GM23338 (cell line): ENCODE data around the gene TNS3. TPM values are rescaled to one million over a fixed set of nuclear protein-coding genes. Genes with fewer than 3 reads are reported as not detected.

Experiments
- ATAC-seq: fragments of 200-7000 bp; cut with Tn5 transposase; 3 replicates; pipeline ENCODE4 v1.9.1; 2020
- DNase-seq: peaks from one replicate; pipeline ENCODE4 v3.0.0-alpha.2; 2015; ENCODE audit warnings: low spot score
- H2AFZ ChIP-seq: fragments of 200-600 bp; sonication (generic); 2 replicates; pipeline ENCODE4 v1.8.0; 2016; ENCODE audit warnings: antibody characterized with exemption, mild to moderate bottlenecking, moderate library complexity
- H3F3A ChIP-seq: fragments of 200-600 bp; sonication (generic); replicated peaks from 2 replicates; pipeline ENCODE4 v1.8.0; 2017; ENCODE audit warnings: antibody characterized with exemption, mixed run types, low read depth
- H3K27ac ChIP-seq: fragments of 200-600 bp; sonication (generic); 2 replicates; pipeline ENCODE4 v1.6.1; 2016; ENCODE audit warnings: low read depth
- H3K27me3 ChIP-seq: fragments of 200-600 bp; sonication (generic); 2 replicates; pipeline ENCODE4 v1.8.0; 2016; ENCODE audit warnings: mild to moderate bottlenecking, mixed run types, moderate library complexity; ENCODE audit not compliant: insufficient read depth
- H3K36me3 ChIP-seq: fragments of 200-600 bp; sonication (generic); 2 replicates; pipeline ENCODE4 v1.8.0; 2016; ENCODE audit warnings: mild to moderate bottlenecking; ENCODE audit not compliant: insufficient read depth
- H3K4me1 ChIP-seq: fragments of 200-600 bp; sonication (generic); 2 replicates; pipeline ENCODE4 v1.8.0; 2016; ENCODE audit warnings: mild to moderate bottlenecking, moderate library complexity; ENCODE audit not compliant: insufficient read depth
- H3K4me2 ChIP-seq: fragments of 200-600 bp; sonication (generic); 2 replicates; pipeline ENCODE4 v1.7.1; 2017; ENCODE audit warnings: mixed run types
- H3K4me3 ChIP-seq: fragments of 200-600 bp; sonication (generic); 2 replicates; pipeline ENCODE4 v1.6.1; 2016; ENCODE audit warnings: mixed run types
- H3K79me2 ChIP-seq: fragments of 200-600 bp; sonication (generic); replicated peaks from 2 replicates; pipeline ENCODE4 v1.8.0; 2017; ENCODE audit warnings: mild to moderate bottlenecking; ENCODE audit not compliant: insufficient read depth
- H3K9me2 ChIP-seq: fragments of 200-600 bp; sonication (generic); 2 replicates; pipeline ENCODE4 v1.8.0; 2017; ENCODE audit not compliant: insufficient read depth
- H4K20me1 ChIP-seq: fragments of 200-600 bp; sonication (generic); replicated peaks from 2 replicates; pipeline ENCODE4 v1.8.0; 2017; ENCODE audit warnings: mild to moderate bottlenecking; ENCODE audit not compliant: insufficient read depth
- H3K27ac Mint-ChIP-seq: 2 replicates; pipeline ENCODE4 v1.8.0; 2020; ENCODE audit warnings: inconsistent platforms, mild to moderate bottlenecking, moderate library complexity, mixed read lengths
- H3K27me3 Mint-ChIP-seq: 3 replicates; pipeline ENCODE4 v1.8.0; 2022; ENCODE audit warnings: low read depth, mild to moderate bottlenecking, moderate library complexity, mixed read lengths, inconsistent platforms; ENCODE audit not compliant: insufficient read depth, poor library complexity
- H3K36me3 Mint-ChIP-seq: 3 replicates; pipeline ENCODE4 v1.8.0; 2021; ENCODE audit warnings: low read depth, mild to moderate bottlenecking, inconsistent platforms, moderate library complexity, mixed read lengths
- H3K4me1 Mint-ChIP-seq: 3 replicates; pipeline ENCODE4 v1.8.0; 2020; ENCODE audit warnings: mild to moderate bottlenecking, inconsistent platforms, mixed read lengths
- H3K4me3 Mint-ChIP-seq: 3 replicates; pipeline ENCODE4 v1.8.0; 2021; ENCODE audit warnings: moderate library complexity, mild to moderate bottlenecking, inconsistent platforms, mixed read lengths
- H3K9me3 Mint-ChIP-seq: 3 replicates; pipeline ENCODE4 v1.8.0; 2020; ENCODE audit warnings: moderate library complexity, mild to moderate bottlenecking, inconsistent platforms, mixed read lengths
- CREB1 ChIP-seq: fragments of 250-450 bp; sonication (Bioruptor Pico); IDR thresholded peaks from 2 replicates; pipeline ENCODE4 v1.5.0; 2020; ENCODE audit warnings: low read depth, mild to moderate bottlenecking, moderate library complexity
- CTCF ChIP-seq, 2 experiments: fragments of 200-600 bp in 1 of 2; sonication (generic) in 1 of 2; conservative IDR thresholded peaks; 2 replicates each; pipeline versions ENCODE4 v1.5.1 to v1.6.1; 2016 to 2017; ENCODE audit warnings: antibody characterized with exemption in 2 of 2, low read depth in 2 of 2, mild to moderate bottlenecking in 2 of 2, moderate library complexity in 1 of 2
- ETS1 ChIP-seq: IDR thresholded peaks from 2 replicates; pipeline ENCODE4 v1.6.1; 2016; ENCODE audit warnings: antibody characterized with exemption
- EZH2 ChIP-seq: fragments of 200-600 bp; sonication (generic); IDR thresholded peaks from one replicate; pipeline ENCODE4 v1.8.0; 2017; ENCODE audit warnings: antibody characterized with exemption, mild to moderate bottlenecking, low read depth; ENCODE audit not compliant: unreplicated experiment
- EZH2phosphoT487 ChIP-seq: fragments of 200-600 bp; sonication (generic); IDR thresholded peaks from one replicate; pipeline ENCODE4 v1.8.1; 2018; ENCODE audit warnings: antibody characterized with exemption; ENCODE audit not compliant: unreplicated experiment
- JUNB ChIP-seq: IDR thresholded peaks from one replicate; pipeline ENCODE4 v1.6.1; 2016; ENCODE audit warnings: antibody characterized with exemption; ENCODE audit not compliant: unreplicated experiment
- NANOG ChIP-seq: IDR thresholded peaks from 2 replicates; pipeline ENCODE4 v1.6.1; 2016; ENCODE audit warnings: antibody characterized with exemption, borderline replicate concordance
- POLR2AphosphoS5 ChIP-seq: IDR thresholded peaks from 2 replicates; pipeline ENCODE4 v1.6.1; 2016; ENCODE audit warnings: antibody characterized with exemption, low read depth
- REST ChIP-seq: IDR thresholded peaks from one replicate; pipeline ENCODE4 v1.6.1; 2018; ENCODE audit warnings: antibody characterized with exemption; ENCODE audit not compliant: unreplicated experiment
- STAT1 ChIP-seq: IDR thresholded peaks from one replicate; pipeline ENCODE4 v1.6.1; 2016; ENCODE audit warnings: antibody characterized with exemption; ENCODE audit not compliant: unreplicated experiment
- ZNF331 ChIP-seq: fragments of 250-450 bp; sonication (Bioruptor Pico); IDR thresholded peaks from 2 replicates; pipeline ENCODE4 v1.5.0; 2020; ENCODE audit warnings: low read depth, mild to moderate bottlenecking, moderate library complexity
- ZNF462 ChIP-seq: fragments of 250-450 bp; sonication (Bioruptor Pico); IDR thresholded peaks from 2 replicates; pipeline ENCODE4 v1.5.0; 2020; ENCODE audit warnings: mild to moderate bottlenecking, moderate library complexity
- polyA plus RNA-seq: library from polyadenylated mRNA; unstranded; fragments of >200 nt; fragmentation: Nextera tagmentation; extraction: Ambion mirVana; gene quantifications from 2 replicates; pipeline ENCODE4 v1.2.1, GENCODE V29; 2016
- total RNA-seq: library from RNA; depleted of rRNA; stranded (reverse); fragments of >200 nt; shearing (Covaris generic); gene quantifications from 2 replicates; pipeline ENCODE4 v1.2.3, GENCODE V29; 2014

The TNS3 gene
- total and polyA plus RNA-seq, 2 experiments from 2014 or later, result 6.2 to 28.7 TPM

GRCh38 chr7:47313564-47313963 is 268.3 kb downstream of the TNS3 start (continued):
- no peak for TF ChIP-seq ETS1
- TF ChIP-seq POLR2AphosphoS5, result no peak

GRCh38 chr7:47311891-47312290 is 270.0 kb downstream of the TNS3 start:
- Histone ChIP-seq H3K4me2 (no peak overlapping the region), H3K27me3 (no peaks in the 10 kb centered on the region), H3K9me2 (no peaks in the 10 kb centered on the region), H2AFZ (no peak overlapping the region), H3K36me3 (no peaks in the 10 kb centered on the region), H3K27ac (no peak overlapping the region), H4K20me1 (no peaks in the 10 kb centered on the region), H3K4me3 (no peak overlapping the region), H3K79me2 (no peaks in the 10 kb centered on the region), H3K4me1 (peaks cover 9% of the 10 kb centered on the region; the same call in 1 of the 2 replicates), H3F3A (no peaks in the 10 kb centered on the region)
- H3K27me3 Mint-ChIP-seq, result peaks cover 5% of the 10 kb centered on the region
- no peak overlapping the region for H3K27ac Mint-ChIP-seq
- DNase-seq (no peak), ATAC-seq (no peak)
- H3K36me3 Mint-ChIP-seq, result peaks cover 12% of the 10 kb centered on the region
- H3K4me1 Mint-ChIP-seq, result peaks cover 17% of the 10 kb centered on the region
- no peaks in the 10 kb centered on the region for H3K9me3 Mint-ChIP-seq
- no peak overlapping the region for H3K4me3 Mint-ChIP-seq
- no peak for TF ChIP-seq CREB1 (CRISPR knock-in tag)
- TF ChIP-seq POLR2AphosphoS5, result no peak
- TF ChIP-seq JUNB, result no peak
- TF ChIP-seq ETS1, result no peak
- TF ChIP-seq ZNF331 (CRISPR knock-in tag), result no peak
- TF ChIP-seq NANOG, result no peak
- TF ChIP-seq REST, result no peak
- TF ChIP-seq CTCF (conservative IDR thresholded peaks at IDR 0.05; ENCODE audit: low read depth in 2 of 2), result no peak
- TF ChIP-seq EZH2phosphoT487, result no peak
- no peak for TF ChIP-seq ZNF462 (CRISPR knock-in tag)
- no peak for TF ChIP-seq STAT1
- no peak for TF ChIP-seq EZH2
